ENCODE data around the gene NAA25.
"Not testable (repeated sequence)": the region's sequence is repeated elsewhere in the genome, so short reads cannot be mapped to it uniquely, and the experiment has no call there.

Gene NAA25

GRCh38 chr12:112046003-112046402 lies 62.6 kb downstream of the NAA25 start:
- no CpG with 5 or more reads among the region's 4 CpGs for WGBS (ENCODE audit: extremely low coverage, insufficient coverage, insufficient read length)
- no peak overlapping the region for H4K8ac ChIP-seq (ENCODE audit: low read depth, low read length)
- H2AFZ ChIP-seq (ENCODE audit: insufficient read depth, low read length, poor library complexity): no peak overlapping the region
- H4K12ac ChIP-seq (ENCODE audit: low read depth, low read length): no peak overlapping the region
- no peak overlapping the region for H3K27ac ChIP-seq (ENCODE audit: low read depth, low read length)
- no peaks in the 10 kb centered on the region for H3K9me3 ChIP-seq (ENCODE audit: insufficient read depth, low read depth, low read length)
- peaks cover 21 to 26% of the 10 kb centered on the region in 2 experiments for H3K36me3 ChIP-seq (ENCODE audit: control insufficient read depth in 1 of 2, insufficient read depth in 2 of 2, low read length in 2 of 2)
- H3K27me3 ChIP-seq (ENCODE audit: insufficient read depth, low read length): no peaks in the 10 kb centered on the region
- no peak overlapping the region for H3K4me2 ChIP-seq (ENCODE audit: low read length)
- no peaks in the 10 kb centered on the region for H3K4me1 ChIP-seq (ENCODE audit: control insufficient read depth in 1 of 2, insufficient read depth in 2 of 2, low read length in 2 of 2)
- H2AK5ac ChIP-seq (ENCODE audit: low read length): no peak overlapping the region
- no peak overlapping the region for H3K9ac ChIP-seq (ENCODE audit: low read length)
- no peaks in the 10 kb centered on the region for H3K79me1 ChIP-seq (ENCODE audit: low read length)
- H2BK12ac ChIP-seq (ENCODE audit: low read length): no peak overlapping the region
- no peak for DNase-seq
- H3K4ac ChIP-seq (ENCODE audit: low read depth, low read length): no peak overlapping the region
- H2BK120ac ChIP-seq (ENCODE audit: insufficient read depth, low read length, poor library complexity): no peak overlapping the region
- no peaks in the 10 kb centered on the region for H3K79me2 ChIP-seq (ENCODE audit: control insufficient read depth, insufficient read depth, low read length, poor library complexity)
- H4K91ac ChIP-seq (ENCODE audit: low read depth, low read length): no peak overlapping the region
- no peak overlapping the region for H3K14ac ChIP-seq (ENCODE audit: low read length)
- no peak overlapping the region for H3K4me3 ChIP-seq (ENCODE audit: low read depth, low read length)
- H2BK5ac ChIP-seq (ENCODE audit: low read depth, low read length, poor library complexity): no peak overlapping the region
- H3K18ac ChIP-seq (ENCODE audit: low read length): no peak overlapping the region
- H3K23ac ChIP-seq (ENCODE audit: low read length): no peak overlapping the region

GRCh38 chr12:112036614-112037013 lies 72.0 kb downstream of the NAA25 start:
- H4K12ac ChIP-seq (ENCODE audit: low read depth, low read length); H3K4me1 ChIP-seq (ENCODE audit: control insufficient read depth in 1 of 2, insufficient read depth in 2 of 2, low read length in 2 of 2); H2AFZ ChIP-seq (ENCODE audit: insufficient read depth, low read length, poor library complexity); H3K4me2 ChIP-seq (ENCODE audit: low read length); H4K91ac ChIP-seq (ENCODE audit: low read depth, low read length); H3K18ac ChIP-seq (ENCODE audit: low read length); H3K4me3 ChIP-seq (ENCODE audit: low read depth, low read length); H3K27me3 ChIP-seq (ENCODE audit: insufficient read depth, low read length); H2BK5ac ChIP-seq (ENCODE audit: low read depth, low read length, poor library complexity); H3K27ac ChIP-seq (ENCODE audit: low read depth, low read length); H3K9ac ChIP-seq (ENCODE audit: low read length); H3K4ac ChIP-seq (ENCODE audit: low read depth, low read length); H2BK12ac ChIP-seq (ENCODE audit: low read length); H3K79me1 ChIP-seq (ENCODE audit: low read length); H3K23ac ChIP-seq (ENCODE audit: low read length); H3K9me3 ChIP-seq (ENCODE audit: insufficient read depth, low read depth, low read length); H4K8ac ChIP-seq (ENCODE audit: low read depth, low read length); H2BK120ac ChIP-seq (ENCODE audit: insufficient read depth, low read length, poor library complexity); H3K79me2 ChIP-seq (ENCODE audit: control insufficient read depth, insufficient read depth, low read length, poor library complexity); H3K14ac ChIP-seq (ENCODE audit: low read length); DNase-seq; H2AK5ac ChIP-seq (ENCODE audit: low read length): not testable (repeated sequence)
- peaks cover 16 to 19% of the 10 kb centered on the region in 2 experiments for H3K36me3 ChIP-seq (ENCODE audit: control insufficient read depth in 1 of 2, insufficient read depth in 2 of 2, low read length in 2 of 2)
- WGBS (ENCODE audit: extremely low coverage, insufficient coverage, insufficient read length): no CpG with 5 or more reads among the region's 12 CpGs

- Histone ChIP-seq H3K36me3 (ENCODE audit: control insufficient read depth in 1 of 2, insufficient read depth in 2 of 2, low read length in 2 of 2) (peaks cover 15 to 19% of the 10 kb centered on the region in 2 experiments), H2BK5ac (ENCODE audit: low read depth, low read length, poor library complexity) (no peak overlapping the region), H3K4ac (ENCODE audit: low read depth, low read length) (no peak overlapping the region), H4K8ac (ENCODE audit: low read depth, low read length) (no peak overlapping the region), H3K4me2 (ENCODE audit: low read length) (no peak overlapping the region), H2AK5ac (ENCODE audit: low read length) (no peak overlapping the region), H2BK12ac (ENCODE audit: low read length) (no peak overlapping the region), H3K27ac (ENCODE audit: low read depth, low read length) (no peak overlapping the region), H3K18ac (ENCODE audit: low read length) (no peak overlapping the region), H3K79me1 (ENCODE audit: low read length) (no peaks in the 10 kb centered on the region), H4K12ac (ENCODE audit: low read depth, low read length) (no peak overlapping the region), H3K14ac (ENCODE audit: low read length) (no peak overlapping the region), H3K9me3 (ENCODE audit: insufficient read depth, low read depth, low read length) (no peaks in the 10 kb centered on the region), H3K9ac (ENCODE audit: low read length) (no peak overlapping the region), H2AFZ (ENCODE audit: insufficient read depth, low read length, poor library complexity) (no peak overlapping the region), H3K79me2 (ENCODE audit: control insufficient read depth, insufficient read depth, low read length, poor library complexity) (no peaks in the 10 kb centered on the region), H2BK120ac (ENCODE audit: insufficient read depth, low read length, poor library complexity) (no peak overlapping the region), H3K4me3 (ENCODE audit: low read depth, low read length) (no peak overlapping the region), H3K23ac (ENCODE audit: low read length) (no peak overlapping the region), H4K91ac (ENCODE audit: low read depth, low read length) (no peak overlapping the region), H3K27me3 (ENCODE audit: insufficient read depth, low read length) (no peaks in the 10 kb centered on the region), H3K4me1 (ENCODE audit: control insufficient read depth in 1 of 2, insufficient read depth in 2 of 2, low read length in 2 of 2) (no peaks in the 10 kb centered on the region)
- no CpG with 5 or more reads among the region's 4 CpGs for WGBS (ENCODE audit: extremely low coverage, insufficient coverage, insufficient read length)
- DNase-seq: no peak
Measured at GRCh38 chr12:112035219-112035785, 73.3 kb downstream of the NAA25 start.

GRCh38 chr12:112032292-112032691 lies 76.3 kb downstream of the NAA25 start:
- Histone ChIP-seq H3K27me3 (ENCODE audit: insufficient read depth, low read length) (no peaks in the 10 kb centered on the region), H2BK5ac (ENCODE audit: low read depth, low read length, poor library complexity) (no peak overlapping the region), H3K27ac (ENCODE audit: low read depth, low read length) (no peak overlapping the region), H4K8ac (ENCODE audit: low read depth, low read length) (no peak overlapping the region), H3K9ac (ENCODE audit: low read length) (no peak overlapping the region), H3K4ac (ENCODE audit: low read depth, low read length) (no peak overlapping the region), H4K12ac (ENCODE audit: low read depth, low read length) (no peak overlapping the region), H3K18ac (ENCODE audit: low read length) (no peak overlapping the region), H3K23ac (ENCODE audit: low read length) (no peak overlapping the region), H2BK120ac (ENCODE audit: insufficient read depth, low read length, poor library complexity) (no peak overlapping the region), H2AK5ac (ENCODE audit: low read length) (no peak overlapping the region), H3K14ac (ENCODE audit: low read length) (no peak overlapping the region), H2AFZ (ENCODE audit: insufficient read depth, low read length, poor library complexity) (no peak overlapping the region), H2BK12ac (ENCODE audit: low read length) (no peak overlapping the region), H3K79me2 (ENCODE audit: control insufficient read depth, insufficient read depth, low read length, poor library complexity) (no peaks in the 10 kb centered on the region), H4K91ac (ENCODE audit: low read depth, low read length) (no peak overlapping the region), H3K36me3 (ENCODE audit: control insufficient read depth in 1 of 2, insufficient read depth in 2 of 2, low read length in 2 of 2) (peaks cover 14 to 17% of the 10 kb centered on the region in 2 experiments), H3K4me1 (ENCODE audit: control insufficient read depth in 1 of 2, insufficient read depth in 2 of 2, low read length in 2 of 2) (no peaks in the 10 kb centered on the region), H3K4me2 (ENCODE audit: low read length) (no peak overlapping the region), H3K79me1 (ENCODE audit: low read length) (no peaks in the 10 kb centered on the region), H3K4me3 (ENCODE audit: low read depth, low read length) (no peak overlapping the region), H3K9me3 (ENCODE audit: insufficient read depth, low read depth, low read length) (no peaks in the 10 kb centered on the region)
- no CpG with 5 or more reads among the region's 5 CpGs for WGBS (ENCODE audit: extremely low coverage, insufficient coverage, insufficient read length)
- no peak for DNase-seq
